Measurements from ENCODE around the gene MRPL11. TPM values are rescaled to one million over a fixed set of nuclear protein-coding genes. Genes with fewer than 3 reads are reported as not detected.
A peak's percentile ranks its signal among the peaks of the same experiment; 100 is the strongest.

The MRPL11 gene
- total RNA-seq, 1 donor from 2014 or later, result 96.1 TPM

- Mint-ChIP-seq H3K4me3 (ENCODE audit: low read depth) (no peak overlapping the region), H3K9me3 (no peaks in the 10 kb centered on the region), H3K4me1 (ENCODE audit: low read depth) (peaks cover 4% of the 10 kb centered on the region), H3K27me3 (ENCODE audit: low read depth) (peaks cover 2% of the 10 kb centered on the region), H3K36me3 (ENCODE audit: low read depth) (no peaks in the 10 kb centered on the region), H3K27ac (no peak overlapping the region)
- no peak for DNase-seq (ENCODE audit: low spot score)
- intact Hi-C loops (cut with micrococcal nuclease), result no loop called here
Observed at GRCh38 chr11:66391322-66391721, 47.3 kb downstream of the MRPL11 start.

DNA sequence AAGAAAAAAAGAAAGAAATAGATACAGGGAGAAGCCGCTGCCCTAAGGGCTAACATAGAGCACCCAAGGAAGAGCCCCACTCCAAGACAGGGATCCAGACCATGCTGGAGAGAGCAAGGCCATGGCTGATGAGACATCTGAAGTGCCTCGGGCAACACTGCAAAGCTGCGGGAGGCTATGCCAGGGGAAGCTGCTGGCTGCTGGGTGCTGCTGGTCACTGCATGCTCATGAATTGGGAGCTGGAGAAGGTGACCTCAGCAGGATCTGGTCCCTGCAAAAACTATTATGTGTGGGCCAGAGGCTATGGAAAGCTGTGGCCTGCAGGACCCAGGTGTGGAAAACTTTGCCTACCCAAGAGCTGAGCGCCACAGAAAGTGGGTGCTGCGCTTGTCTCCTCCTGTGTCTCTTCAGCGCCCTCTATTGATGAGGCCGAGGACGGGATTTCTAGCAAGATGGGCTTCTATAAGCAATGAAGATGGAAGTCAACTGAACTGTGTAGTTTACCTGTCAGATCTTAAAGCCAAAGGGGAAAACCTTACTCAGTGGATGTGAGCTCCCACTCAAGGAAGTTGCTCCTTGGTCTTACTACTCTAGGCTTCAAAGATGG, 49.8 kb downstream of the MRPL11 start:
- no peak overlapping the region for H3K27ac Mint-ChIP-seq
- H3K36me3 Mint-ChIP-seq (ENCODE audit: low read depth), result no peaks in the 10 kb centered on the region
- peaks cover 6% of the 10 kb centered on the region for H3K27me3 Mint-ChIP-seq (ENCODE audit: low read depth)
- intact Hi-C loops (cut with micrococcal nuclease), result no loop called here
- no peak overlapping the region for H3K4me3 Mint-ChIP-seq (ENCODE audit: low read depth)
- no peaks in the 10 kb centered on the region for H3K9me3 Mint-ChIP-seq
- peak; percentile 66 for DNase-seq (ENCODE audit: low spot score)
- H3K4me1 Mint-ChIP-seq (ENCODE audit: low read depth), result peaks cover 8% of the 10 kb centered on the region

GRCh38 chr11:66386171-66387069, 52.2 kb downstream of the MRPL11 start:
- H3K36me3 Mint-ChIP-seq (ENCODE audit: low read depth), result no peaks in the 10 kb centered on the region
- intact Hi-C loops (cut with micrococcal nuclease), result loop anchor here (2.0 kb wide), 2 partner anchors 14 to 76 kb away; no protein-coding TSS in a partner anchor
- H3K4me1 Mint-ChIP-seq (ENCODE audit: low read depth), result peaks cover 8% of the 10 kb centered on the region
- H3K9me3 Mint-ChIP-seq, result no peaks in the 10 kb centered on the region
- peaks cover 7% of the 10 kb centered on the region for H3K27me3 Mint-ChIP-seq (ENCODE audit: low read depth)
- peak; percentile 71 for DNase-seq (ENCODE audit: low spot score)
- no peak overlapping the region for H3K27ac Mint-ChIP-seq
- H3K4me3 Mint-ChIP-seq (ENCODE audit: low read depth), result peak overlapping the region; percentile 53

Other genes starting within 250 kb of the MRPL11 start
- 48.3 and 51.9 TPM in 2 replicates for gene KLC2, start 181.1 kb downstream of the MRPL11 start, total RNA-seq
- 134 and 139 TPM in 2 replicates for gene RAB1B, start 170.2 kb downstream of the MRPL11 start, total RNA-seq
- gene CNIH2, start 160.7 kb downstream of the MRPL11 start, total RNA-seq, result 0.91 and 1.5 TPM in 2 replicates
- 78.9 and 85.2 TPM in 2 replicates for gene YIF1A, start 149.7 kb downstream of the MRPL11 start, total RNA-seq
- gene TMEM151A, start 147.0 kb downstream of the MRPL11 start, total RNA-seq, result not detected in 2 replicates
- gene CD248, start 121.8 kb downstream of the MRPL11 start, total RNA-seq, result not detected in 2 replicates
- gene RIN1, start 102.4 kb downstream of the MRPL11 start, total RNA-seq, result 1.5 and 1.6 TPM in 2 replicates
- gene BRMS1, start 93.7 kb downstream of the MRPL11 start, total RNA-seq, result 45.1 and 46.0 TPM in 2 replicates
- 10.5 and 11.0 TPM in 2 replicates for gene B4GAT1, start 91.2 kb downstream of the MRPL11 start, total RNA-seq
- gene SLC29A2, start 67.1 kb downstream of the MRPL11 start, total RNA-seq, result 18.7 and 19.1 TPM in 2 replicates
- gene NPAS4, start 17.8 kb downstream of the MRPL11 start, total RNA-seq, result 0.09 and 0.16 TPM in 2 replicates
- 14.6 and 15.7 TPM in 2 replicates for gene PELI3, start 28.1 kb upstream of the MRPL11 start, total RNA-seq
- 109 and 119 TPM in 2 replicates for gene DPP3, start 41.6 kb upstream of the MRPL11 start, total RNA-seq
- gene BBS1, start 71.8 kb upstream of the MRPL11 start, total RNA-seq, result 12.6 and 14.9 TPM in 2 replicates
- 14.0 and 14.4 TPM in 2 replicates for gene ZDHHC24, start 107.2 kb upstream of the MRPL11 start, total RNA-seq
- 0.07 and 0.14 TPM in 2 replicates for gene ACTN3, start 108.1 kb upstream of the MRPL11 start, total RNA-seq
- gene CTSF, start 129.8 kb upstream of the MRPL11 start, total RNA-seq, result 0.73 and 0.85 TPM in 2 replicates
- 0.09 and 0.14 TPM in 2 replicates for gene CCDC87, start 154.2 kb upstream of the MRPL11 start, total RNA-seq
- 30.4 and 31.1 TPM in 2 replicates for gene CCS, start 154.3 kb upstream of the MRPL11 start, total RNA-seq
- gene RBM14, start 177.8 kb upstream of the MRPL11 start, total RNA-seq, result 188 and 197 TPM in 2 replicates
- 125 and 129 TPM in 2 replicates for gene RBM4, start 199.9 kb upstream of the MRPL11 start, total RNA-seq
- gene RBM4B, start 239.0 kb upstream of the MRPL11 start, total RNA-seq, result 16.5 and 18.4 TPM in 2 replicates